Adrenal gland (tissue), 12 donors: ENCODE data around the gene KCP. TPM values are rescaled to one million over a fixed set of nuclear protein-coding genes. Genes with fewer than 3 reads are reported as not detected.
A peak's percentile ranks its signal among the peaks of the same experiment; 100 is the strongest.

Experiments
- DNase-seq, 7 donors: peaks; one replicate each; pipeline ENCODE4 v3.0.0-alpha.2; 2019 to 2020
- H3K27ac ChIP-seq, 5 donors: fragments of 200-600 bp; sonication (generic) in 4 of 5; 1 replicate in 3 of 5; 2 replicates in 2 of 5; pipeline versions ENCODE4 v1.5.1 to v1.8.0; 2016 to 2020; ENCODE audit warnings: mild to moderate bottlenecking in 1 of 5
- H3K27me3 ChIP-seq: fragments of 200-600 bp; 2 replicates; pipeline ENCODE4 v1.8.0; 2021
- H3K36me3 ChIP-seq, 2 donors: fragments of 200-600 bp; replicated peaks in 1 of 2; 1 replicate in 1 of 2; 2 replicates in 1 of 2; pipeline versions ENCODE4 v1.5.1 to v1.8.0; 2018 to 2022
- H3K4me1 ChIP-seq, 2 donors: fragments of 200-600 bp; replicated peaks in 1 of 2; 1 replicate in 1 of 2; 2 replicates in 1 of 2; pipeline versions ENCODE4 v1.5.1 to v1.8.0; 2018 to 2021
- H3K4me3 ChIP-seq, 4 donors: fragments of 200-600 bp; sonication (generic) in 3 of 4; one replicate each; pipeline ENCODE4 v1.5.1; 2016 to 2018
- H3K9me3 ChIP-seq, 3 donors: fragments of 200-600 bp; sonication (generic) in 1 of 3; replicated peaks in 1 of 3; 1 replicate in 2 of 3; 2 replicates in 1 of 3; pipeline versions ENCODE4 v1.5.1 to v1.8.0; 2016 to 2021
- POLR2A ChIP-seq, 2 donors: fragments of 450-650 bp; IDR thresholded peaks; one replicate each; pipeline ENCODE4 v1.6.1; 2017; ENCODE audit warnings: antibody characterized with exemption in 2 of 2, mild to moderate bottlenecking in 2 of 2, moderate library complexity in 1 of 2
- WGBS, 4 donors: extraction: QIAGEN DNeasy Blood & Tissue Kit in 2 of 4; methylation state at CpG; one replicate each; pipeline versions ENCODE4 v1.1.5 to v1.1.7; 2013 to 2017; 5-methylcytosine and 5-hydroxymethylcytosine counted together
- intact Hi-C, 2 donors: fragments of 100-400 bp; cut with DNase I; formaldehyde crosslinking; loops; one replicate each; pipeline versions ENCODE4 v1.14.1 to v1.15.0; 2022 to 2023
- polyA plus RNA-seq, 3 donors: library from polyadenylated mRNA; stranded (reverse); fragments of 200-250 nt in 2 of 3; fragments of 350-450 nt in 1 of 3; fragmentation: Illumina TruSeq in 1 of 3; extraction: RNeasy Lipid Tissue Mini Kit (QIAGEN cat#74804) in 1 of 3; gene quantifications; one replicate each; pipeline ENCODE4 v1.2.3, GENCODE V29; 2013 to 2014
- total RNA-seq, 9 donors: library from RNA; depleted of rRNA in 4 of 9; stranded (reverse); fragments of >200 nt in 4 of 9; fragments of 120-200 nt in 1 of 9; fragmentation: NEBNext Ultra II Directional in 1 of 9; extraction: Animal tissue kit (Norgen Biotek cat#: 25700) in 1 of 9; gene quantifications; one replicate each; pipeline versions ENCODE4 v1.1.0 to v1.2.4, GENCODE V29; 2013 to 2023
- TF ChIP-seq, protein P1 (sequence below), 6 experiments: fragments of 450-650 bp in 4 of 6; fragments of 200-600 bp in 2 of 6; sonication (generic) in 1 of 6; IDR thresholded peaks; 1 replicate in 5 of 6; 2 replicates in 1 of 6; pipeline versions ENCODE4 v1.5.1 to v1.8.0; 2016 to 2021; ENCODE audit warnings: antibody characterized with exemption in 6 of 6, mild to moderate bottlenecking in 2 of 6, moderate library complexity in 1 of 6
- donor health status: healthy with polysubstance abuse.
- donor health status: Bipolar disorder and iron deficiency.
- donor health status: DM: yes; HTN: yes; CAD: no.
- donor health status: DM: no; HTN: no; CAD: no.
- donor health status: DM: no; HTN: no; CAD: no.
- donor health status: DM: yes; HTN: yes; CAD: no.

The KCP gene
- total and polyA plus RNA-seq, 12 donors: 0.11 to 8.0 (median 0.37) TPM; not detected in 3

GRCh38 chr7:128885370-128886187, 24.9 kb downstream of the KCP start:
- Histone ChIP-seq H3K36me3 (no peaks in the 10 kb centered on the region), H3K9me3 (no peaks in the 10 kb centered on the region), H3K4me3 (no peak overlapping the region), H3K27ac (no peak overlapping the region), H3K4me1 (no peaks in the 10 kb centered on the region), H3K27me3 (no peaks in the 10 kb centered on the region)
- TF ChIP-seq, protein P1, sequence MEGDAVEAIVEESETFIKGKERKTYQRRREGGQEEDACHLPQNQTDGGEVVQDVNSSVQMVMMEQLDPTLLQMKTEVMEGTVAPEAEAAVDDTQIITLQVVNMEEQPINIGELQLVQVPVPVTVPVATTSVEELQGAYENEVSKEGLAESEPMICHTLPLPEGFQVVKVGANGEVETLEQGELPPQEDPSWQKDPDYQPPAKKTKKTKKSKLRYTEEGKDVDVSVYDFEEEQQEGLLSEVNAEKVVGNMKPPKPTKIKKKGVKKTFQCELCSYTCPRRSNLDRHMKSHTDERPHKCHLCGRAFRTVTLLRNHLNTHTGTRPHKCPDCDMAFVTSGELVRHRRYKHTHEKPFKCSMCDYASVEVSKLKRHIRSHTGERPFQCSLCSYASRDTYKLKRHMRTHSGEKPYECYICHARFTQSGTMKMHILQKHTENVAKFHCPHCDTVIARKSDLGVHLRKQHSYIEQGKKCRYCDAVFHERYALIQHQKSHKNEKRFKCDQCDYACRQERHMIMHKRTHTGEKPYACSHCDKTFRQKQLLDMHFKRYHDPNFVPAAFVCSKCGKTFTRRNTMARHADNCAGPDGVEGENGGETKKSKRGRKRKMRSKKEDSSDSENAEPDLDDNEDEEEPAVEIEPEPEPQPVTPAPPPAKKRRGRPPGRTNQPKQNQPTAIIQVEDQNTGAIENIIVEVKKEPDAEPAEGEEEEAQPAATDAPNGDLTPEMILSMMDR (IDR thresholded peaks at IDR 0.05): no peak
- no peak for TF ChIP-seq POLR2A (IDR thresholded peaks at IDR 0.05)
- intact Hi-C loops: no loop called here
- WGBS, 4 donors: 80 to 92% (median 85%) methylated on average over 9 to 10 of the region's 10 CpGs
- DNase-seq: no peak

DNA sequence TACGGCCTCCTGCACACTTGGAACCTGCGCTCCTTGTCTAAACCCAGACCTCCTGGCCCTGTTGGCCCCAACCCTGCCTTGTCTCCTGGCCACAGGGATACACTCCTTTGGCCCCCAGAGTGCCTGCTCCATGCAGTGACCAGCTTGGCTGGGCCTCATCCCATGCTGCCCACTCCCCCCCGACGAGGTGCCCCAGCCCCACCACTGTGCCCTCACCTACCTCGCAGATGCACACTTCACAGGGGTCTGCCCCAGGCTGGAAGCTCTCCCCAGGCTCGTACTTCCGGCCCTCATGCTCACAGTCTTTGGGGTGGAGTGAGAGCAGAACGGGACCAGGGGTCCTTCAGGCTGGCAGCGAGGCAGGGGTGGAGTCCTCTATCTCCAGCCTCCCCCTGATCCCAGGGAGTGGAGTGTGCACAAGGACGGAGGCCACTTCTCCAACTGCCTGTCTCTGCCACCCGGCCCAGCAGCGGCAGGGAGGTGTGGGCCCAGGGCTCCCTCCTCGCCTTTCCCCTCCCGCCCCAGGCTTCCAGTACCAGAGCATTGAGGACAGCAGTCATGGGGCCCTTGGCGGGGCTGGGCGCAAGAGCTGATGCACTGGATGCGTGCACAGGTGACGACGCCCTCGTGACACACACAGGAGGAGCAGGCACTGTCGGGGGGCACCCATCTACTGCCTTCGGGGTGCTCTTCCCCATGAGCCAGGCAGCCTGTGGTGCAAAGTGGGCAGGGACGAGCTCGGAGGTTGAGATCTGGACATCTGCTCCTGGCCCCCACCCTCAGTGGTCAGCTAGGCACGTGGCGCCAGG, 25.7 kb downstream of the KCP start:
- intact Hi-C loops: loop anchor here in 1 of 2 donors (5.0 kb wide), 2 partner anchors 272 to 412 kb away; no protein-coding TSS in a partner anchor
- H3K4me1 ChIP-seq: no peaks in the 10 kb centered on the region
- H3K27ac ChIP-seq: no peak overlapping the region
- DNase-seq: no peak
- no peaks in the 10 kb centered on the region for H3K27me3 ChIP-seq
- no peak overlapping the region for H3K4me3 ChIP-seq
- H3K36me3 ChIP-seq: no peaks in the 10 kb centered on the region
- no peaks in the 10 kb centered on the region for H3K9me3 ChIP-seq
- 82 to 91% (median 82%) methylated on average over 12 to 26 of the region's 26 CpGs for WGBS, 4 donors
- TF ChIP-seq, protein P1 (IDR thresholded peaks at IDR 0.05): no peak
- no peak for TF ChIP-seq POLR2A (IDR thresholded peaks at IDR 0.05)

- intact Hi-C loops: loop anchor here in 1 of 2 donors (5.0 kb wide), 2 partner anchors 272 to 412 kb away; no protein-coding TSS in a partner anchor
- TF ChIP-seq, protein P1 (IDR thresholded peaks at IDR 0.05): peak; percentile 82 to 95 (median 88)
- no peak for TF ChIP-seq POLR2A (IDR thresholded peaks at IDR 0.05)
- Histone ChIP-seq H3K36me3 (no peaks in the 10 kb centered on the region), H3K27ac (no peak overlapping the region), H3K4me1 (no peaks in the 10 kb centered on the region), H3K9me3 (no peaks in the 10 kb centered on the region), H3K27me3 (no peaks in the 10 kb centered on the region), H3K4me3 (no peak overlapping the region)
- 18 to 44% (median 33%) methylated on average over 12 to 19 of the region's 19 CpGs for WGBS, 4 donors
- DNase-seq: peak; percentile 70 to 89 (median 81)
Observed at GRCh38 chr7:128883622-128884448, 26.7 kb downstream of the KCP start.
